Effector memory CD8-positive, alpha-beta T cell (primary cell): ENCODE data around the gene WDR81.
A peak's percentile ranks its signal among the peaks of the same experiment; 100 is the strongest.
"Not testable (repeated sequence)": the region's sequence is repeated elsewhere in the genome, so short reads cannot be mapped to it uniquely, and the experiment has no call there.

Source experiments
- ATAC-seq: fragments of 150-1000 bp; cut with Tn5 transposase; replicated peaks from 2 replicates; pipeline ENCODE4 v1.10.0; 2021; ENCODE audit warnings: mild to moderate bottlenecking, moderate library complexity
- DNase-seq, 3 experiments: peaks; one replicate each; pipeline ENCODE4 v3.0.0; 2021
- H3K27ac Mint-ChIP-seq, 2 donors: one replicate each; pipeline ENCODE4 v1.8.0; 2022; ENCODE audit warnings: mild to moderate bottlenecking in 2 of 2, mixed read lengths in 2 of 2, moderate library complexity in 2 of 2
- H3K27me3 Mint-ChIP-seq, 2 donors: one replicate each; pipeline ENCODE4 v1.8.0; 2022; ENCODE audit warnings: mixed read lengths in 2 of 2
- H3K36me3 Mint-ChIP-seq: one replicate; pipeline ENCODE4 v1.8.0; 2022; ENCODE audit warnings: mild to moderate bottlenecking, moderate library complexity, mixed read lengths; ENCODE audit not compliant: insufficient read depth
- H3K4me1 Mint-ChIP-seq, 2 donors: one replicate each; pipeline ENCODE4 v1.8.0; 2022; ENCODE audit warnings: low read depth in 2 of 2, mixed read lengths in 2 of 2
- H3K4me3 Mint-ChIP-seq, 2 donors: one replicate each; pipeline ENCODE4 v1.8.0; 2022; ENCODE audit warnings: mild to moderate bottlenecking in 2 of 2, mixed read lengths in 2 of 2, moderate library complexity in 2 of 2
- H3K9me3 Mint-ChIP-seq, 2 donors: one replicate each; pipeline ENCODE4 v1.8.0; 2022; ENCODE audit warnings: mixed read lengths in 2 of 2

The WDR81 gene

GRCh38 chr17:1762233-1762900 is 37.9 kb downstream of the WDR81 start:
- Mint-ChIP-seq H3K27ac (peak overlapping the region in 1 of 2 donors; percentile 88), H3K9me3 (no peaks in the 10 kb centered on the region), H3K27me3 (no peaks in the 10 kb centered on the region), H3K4me3 (peak overlapping the region in 1 of 2 donors; percentile 29), H3K4me1 (peaks cover 14 to 19% of the 10 kb centered on the region in 2 donors), H3K36me3 (peaks cover 2% of the 10 kb centered on the region)
- no peak for ATAC-seq
- DNase-seq = no peak

GRCh38 chr17:1762901-1763898 is 38.7 kb downstream of the WDR81 start:
- peak overlapping the region; percentile 60 to 72 for H3K4me3 Mint-ChIP-seq
- peaks cover 2% of the 10 kb centered on the region for H3K36me3 Mint-ChIP-seq
- peaks cover 14 to 19% of the 10 kb centered on the region in 2 donors for H3K4me1 Mint-ChIP-seq
- H3K27me3 Mint-ChIP-seq = no peaks in the 10 kb centered on the region
- DNase-seq = no peak
- H3K27ac Mint-ChIP-seq = peak overlapping the region; percentile 93
- ATAC-seq = no peak
- no peaks in the 10 kb centered on the region for H3K9me3 Mint-ChIP-seq

DNA sequence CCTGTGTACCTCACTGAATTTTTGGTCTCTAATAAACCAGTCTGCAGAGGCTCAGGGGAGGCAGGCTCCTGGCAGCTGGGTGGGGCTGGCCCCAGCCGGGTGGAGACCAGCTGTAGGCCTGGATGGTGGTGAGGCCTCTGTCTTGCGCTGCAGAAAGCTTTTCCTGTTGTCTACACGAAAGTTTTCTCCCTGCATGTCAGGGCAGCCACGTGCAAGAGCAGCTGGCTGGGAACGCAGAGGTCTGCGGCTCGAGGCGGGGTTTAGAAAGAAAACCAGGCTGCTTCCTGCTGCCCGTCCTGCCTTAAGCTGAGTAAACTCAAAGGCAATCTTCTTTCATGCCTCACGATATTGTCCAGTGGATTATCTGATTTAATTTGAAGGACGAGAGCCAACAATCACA is 39.8 kb downstream of the WDR81 start:
- peak; percentile 34 to 52 (median 42) for DNase-seq
- Mint-ChIP-seq H3K9me3 (no peaks in the 10 kb centered on the region), H3K4me1 (peaks cover 15 to 16% of the 10 kb centered on the region in 2 donors), H3K27me3 (no peaks in the 10 kb centered on the region), H3K36me3 (peaks cover 2% of the 10 kb centered on the region), H3K4me3 (peak overlapping the region; percentile 60 to 72), H3K27ac (peak overlapping the region; percentile 93)
- ATAC-seq = peak; percentile 97

DNA sequence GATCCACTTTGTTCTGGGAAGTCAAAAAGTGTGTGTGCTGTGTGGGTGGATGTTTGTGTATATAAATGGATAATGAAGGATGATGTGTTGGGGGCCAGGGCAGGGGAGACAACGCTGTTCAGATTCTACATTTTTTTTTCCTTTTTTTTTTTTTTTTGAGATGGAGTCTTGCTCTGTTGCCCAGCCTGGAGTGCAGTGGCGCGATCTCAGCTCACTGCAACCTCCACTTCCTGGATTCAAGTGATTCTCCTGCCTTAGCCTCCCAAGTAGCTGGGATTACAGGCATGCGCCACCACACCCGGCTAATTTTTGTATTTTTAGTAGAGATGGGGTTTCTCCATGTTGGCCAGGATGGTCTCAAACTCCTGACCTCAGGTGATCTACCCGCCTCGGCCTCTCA is 40.2 kb downstream of the WDR81 start:
- not testable (repeated sequence) for DNase-seq, H3K36me3 Mint-ChIP-seq, ATAC-seq, H3K9me3 Mint-ChIP-seq, H3K27me3 Mint-ChIP-seq
- Mint-ChIP-seq H3K4me1 (peaks cover 19% of the 10 kb centered on the region in 2 donors), H3K27ac (peak overlapping the region; percentile 93), H3K4me3 (peak overlapping the region; percentile 60 to 72)

GRCh38 chr17:1765576-1765975 is 41.1 kb downstream of the WDR81 start:
- Mint-ChIP-seq H3K4me3 (no peak overlapping the region), H3K4me1 (peaks cover 24 to 25% of the 10 kb centered on the region in 2 donors), H3K27ac (no peak overlapping the region), H3K9me3 (no peaks in the 10 kb centered on the region), H3K27me3 (no peaks in the 10 kb centered on the region), H3K36me3 (peaks cover 5% of the 10 kb centered on the region)
- ATAC-seq (no peak), DNase-seq (no peak)

DNA sequence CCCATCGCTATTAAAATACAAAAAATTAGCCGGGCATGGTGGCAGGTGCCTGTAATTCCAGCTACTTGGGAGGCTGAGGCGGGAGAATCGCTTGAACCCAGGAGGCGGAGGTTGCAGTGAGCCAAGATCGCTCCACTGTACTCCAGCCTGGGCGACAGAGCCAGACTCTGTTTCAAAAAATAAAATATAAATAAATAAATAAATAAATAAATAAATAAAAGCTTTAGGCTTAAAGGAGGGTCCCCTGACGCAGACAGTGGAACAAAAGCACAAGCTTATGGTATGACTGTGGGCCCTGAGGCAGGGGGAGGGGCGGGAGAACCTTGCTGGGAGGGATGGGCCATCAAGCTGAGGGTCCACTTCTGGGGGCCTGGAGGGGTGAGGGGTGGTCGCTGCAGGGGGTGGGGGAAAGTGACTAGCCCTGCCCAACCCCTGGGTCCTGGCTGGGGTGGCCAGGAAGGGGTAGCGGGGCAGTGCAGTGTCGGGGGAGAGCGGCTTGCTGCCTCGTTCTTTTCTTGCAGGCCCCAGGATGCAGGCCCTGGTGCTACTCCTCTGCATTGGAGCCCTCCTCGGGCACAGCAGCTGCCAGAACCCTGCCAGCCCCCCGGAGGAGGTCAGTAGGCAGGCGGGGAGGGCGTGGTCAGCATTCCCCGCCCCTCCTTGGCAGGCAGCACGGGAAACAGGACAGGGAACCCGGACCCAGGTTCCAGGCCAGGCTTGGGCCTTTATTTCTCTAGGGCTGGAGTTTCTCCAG is 42.1 kb downstream of the WDR81 start:
- no peak overlapping the region for H3K27ac Mint-ChIP-seq
- peaks cover 5% of the 10 kb centered on the region for H3K36me3 Mint-ChIP-seq
- no peak for DNase-seq
- no peaks in the 10 kb centered on the region for H3K27me3 Mint-ChIP-seq
- H3K9me3 Mint-ChIP-seq = no peaks in the 10 kb centered on the region
- no peak overlapping the region for H3K4me3 Mint-ChIP-seq
- peaks cover 25% of the 10 kb centered on the region in 2 donors for H3K4me1 Mint-ChIP-seq
- ATAC-seq = no peak

DNA sequence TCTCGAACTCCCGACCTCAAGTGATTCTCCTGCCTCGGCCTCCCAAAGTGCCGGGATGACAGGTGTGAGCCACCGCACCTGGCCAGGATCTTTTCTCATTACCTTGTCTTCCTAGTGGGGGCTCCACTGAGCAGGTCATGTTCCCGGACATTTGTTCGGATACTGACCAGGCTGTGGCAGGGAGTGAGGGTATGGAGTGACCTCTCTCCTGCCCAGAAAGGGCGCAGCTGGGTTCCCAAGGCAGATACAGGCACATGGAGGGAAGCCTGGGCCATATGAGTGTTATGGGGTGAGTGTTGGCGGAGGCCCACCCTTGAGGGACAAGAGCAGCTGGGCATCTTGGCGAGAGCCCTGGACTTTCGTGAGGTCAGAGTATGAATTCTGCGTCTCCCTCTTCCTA is 42.9 kb downstream of the WDR81 start:
- peaks cover 23 to 25% of the 10 kb centered on the region in 2 donors for H3K4me1 Mint-ChIP-seq
- no peak overlapping the region for H3K4me3 Mint-ChIP-seq
- no peaks in the 10 kb centered on the region for H3K9me3 Mint-ChIP-seq
- no peak for DNase-seq
- H3K36me3 Mint-ChIP-seq = peaks cover 5% of the 10 kb centered on the region
- no peak for ATAC-seq
- no peaks in the 10 kb centered on the region for H3K27me3 Mint-ChIP-seq
- H3K27ac Mint-ChIP-seq = no peak overlapping the region

GRCh38 chr17:1769822-1770477 is 45.4 kb downstream of the WDR81 start:
- Mint-ChIP-seq H3K4me3 (peak overlapping the region; percentile 36 to 40), H3K27ac (peak overlapping the region; percentile 41 to 82)

DNA sequence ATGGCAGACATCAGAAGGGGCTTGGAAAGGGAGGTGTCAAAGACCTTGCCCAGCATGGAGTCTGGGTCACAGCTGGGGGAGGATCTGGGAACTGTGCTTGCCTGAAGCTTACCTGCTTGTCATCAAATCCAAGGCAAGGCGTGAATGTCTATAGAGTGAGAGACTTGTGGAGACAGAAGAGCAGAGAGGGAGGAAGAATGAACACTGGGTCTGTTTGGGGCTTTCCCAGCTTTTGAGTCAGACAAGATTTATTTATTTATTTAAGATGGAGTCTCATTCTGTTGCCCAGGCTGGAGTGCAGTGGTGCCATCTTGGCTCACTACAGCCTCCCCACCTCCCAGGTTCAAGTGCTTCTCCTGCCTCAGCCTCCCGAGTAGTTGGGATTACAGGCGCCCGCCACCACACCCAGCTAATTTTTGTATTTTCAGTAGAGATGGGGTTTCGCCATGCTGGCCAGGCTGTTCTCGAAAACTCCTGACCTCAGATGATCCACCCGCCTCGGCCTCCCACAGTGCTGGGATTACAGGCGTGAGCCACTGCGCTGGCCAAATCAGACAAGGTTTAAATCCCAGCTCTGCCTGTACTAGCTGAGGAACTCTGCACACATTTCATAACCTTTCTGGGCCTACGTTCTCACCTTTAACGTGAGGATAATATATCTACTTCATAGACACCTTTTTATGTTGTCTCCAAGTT is 48.6 kb downstream of the WDR81 start:
- DNase-seq, H3K36me3 Mint-ChIP-seq, H3K9me3 Mint-ChIP-seq, H3K4me3 Mint-ChIP-seq, H3K27me3 Mint-ChIP-seq: not testable (repeated sequence)
- H3K27ac Mint-ChIP-seq = peak overlapping the region in 1 of 2 donors; percentile 72
- peaks cover 11 to 12% of the 10 kb centered on the region in 2 donors for H3K4me1 Mint-ChIP-seq
- peak; percentile 19 for ATAC-seq

More at GRCh38 chr17:1769822-1770477, 45.4 kb downstream of the WDR81 start:
- peaks cover 5% of the 10 kb centered on the region for H3K36me3 Mint-ChIP-seq
- DNase-seq = no peak
- peak; percentile 36 for ATAC-seq
- no peaks in the 10 kb centered on the region for H3K27me3 Mint-ChIP-seq
- H3K9me3 Mint-ChIP-seq = no peaks in the 10 kb centered on the region
- peaks cover 11 to 12% of the 10 kb centered on the region in 2 donors for H3K4me1 Mint-ChIP-seq

- no peak for DNase-seq
- H3K4me3 Mint-ChIP-seq = no peak overlapping the region
- H3K4me1 Mint-ChIP-seq = peaks cover 11 to 12% of the 10 kb centered on the region in 2 donors
- H3K27me3 Mint-ChIP-seq = no peaks in the 10 kb centered on the region
- H3K36me3 Mint-ChIP-seq = peaks cover 4% of the 10 kb centered on the region
- ATAC-seq = no peak
- H3K9me3 Mint-ChIP-seq = no peaks in the 10 kb centered on the region
- no peak overlapping the region for H3K27ac Mint-ChIP-seq
Measured at GRCh38 chr17:1773696-1774181, 49.2 kb downstream of the WDR81 start.

GRCh38 chr17:1774390-1775176 is 50.1 kb downstream of the WDR81 start:
- Mint-ChIP-seq H3K9me3 (no peaks in the 10 kb centered on the region), H3K4me1 (peaks cover 7 to 10% of the 10 kb centered on the region in 2 donors), H3K27me3 (no peaks in the 10 kb centered on the region), H3K4me3 (no peak overlapping the region), H3K27ac (peak overlapping the region; percentile 25 to 71), H3K36me3 (peaks cover 12% of the 10 kb centered on the region)
- DNase-seq (no peak), ATAC-seq (no peak)
